Smooth muscle cell (in vitro differentiated cells): ENCODE results near the gene ZNF710. TPM values are rescaled to one million over a fixed set of nuclear protein-coding genes. Genes with fewer than 3 reads are reported as not detected.

Experiments
- DNase-seq: peaks from one replicate; lab custom pipeline; 2025; ENCODE audit not compliant: unreplicated experiment; lab: John Stamatoyannopoulos, UW
- H2AFZ ChIP-seq: fragments of 200-600 bp; sonication (generic); 2 replicates; pipeline ENCODE4 v1.6.0; 2016; ENCODE audit warnings: antibody characterized with exemption, low read depth, mild to moderate bottlenecking
- H3F3A ChIP-seq: fragments of 200-600 bp; sonication (generic); 2 replicates; pipeline ENCODE4 v1.6.0; 2017; ENCODE audit warnings: antibody characterized with exemption, low read depth
- H3K27ac ChIP-seq: fragments of 200-600 bp; sonication (generic); 2 replicates; pipeline ENCODE4 v1.5.1; 2016; ENCODE audit warnings: low read depth, mild to moderate bottlenecking
- H3K27me3 ChIP-seq: fragments of 200-600 bp; sonication (generic); 2 replicates; pipeline ENCODE4 v1.6.1; 2016; ENCODE audit warnings: low read depth, mild to moderate bottlenecking
- H3K36me3 ChIP-seq: fragments of 200-600 bp; sonication (generic); 2 replicates; pipeline ENCODE4 v1.5.1; 2016; ENCODE audit warnings: low read depth
- H3K4me1 ChIP-seq: fragments of 200-600 bp; sonication (generic); 2 replicates; pipeline ENCODE4 v1.5.1; 2016; ENCODE audit warnings: low read depth
- H3K4me2 ChIP-seq: fragments of 200-600 bp; sonication (generic); 2 replicates; pipeline ENCODE4 v1.6.0; 2016; ENCODE audit warnings: mild to moderate bottlenecking
- H3K4me3 ChIP-seq: fragments of 200-600 bp; sonication (generic); 2 replicates; pipeline ENCODE4 v1.5.1; 2016; ENCODE audit warnings: mild to moderate bottlenecking
- H3K79me2 ChIP-seq: fragments of 200-600 bp; sonication (generic); 2 replicates; pipeline ENCODE4 v1.6.0; 2016; ENCODE audit warnings: low read depth, mild to moderate bottlenecking
- H3K9ac ChIP-seq: fragments of 200-600 bp; sonication (generic); 2 replicates; pipeline ENCODE4 v1.6.0; 2016; ENCODE audit warnings: low read depth
- H3K9me3 ChIP-seq: fragments of 200-600 bp; sonication (generic); replicated peaks from 2 replicates; pipeline ENCODE4 v1.5.1; 2016; ENCODE audit warnings: low read depth
- H4K20me1 ChIP-seq: fragments of 200-600 bp; sonication (generic); 2 replicates; pipeline ENCODE4 v1.6.0; 2016; ENCODE audit warnings: low read depth
- CTCF ChIP-seq: fragments of 200-600 bp; sonication (generic); IDR thresholded peaks from 2 replicates; pipeline ENCODE4 v1.5.1; 2017; ENCODE audit warnings: borderline replicate concordance, mild to moderate bottlenecking, antibody characterized with exemption; ENCODE audit not compliant: insufficient read depth, poor library complexity, severe bottlenecking
- whole genome bisulfite sequencing: methylation state at CpG from one replicate; pipeline ENCODE4 v1.1.7; 2016; ENCODE audit warnings: low lambda C conversion rate; 5-methylcytosine and 5-hydroxymethylcytosine counted together
- polyA plus RNA-seq: library from polyadenylated mRNA; unstranded; fragments of >200 nt; fragmentation: Nextera tagmentation; extraction: Ambion mirVana; gene quantifications from 2 replicates; pipeline ENCODE4 v1.2.1, GENCODE V29; 2016
- total RNA-seq: library from RNA; depleted of rRNA; stranded (reverse); fragments of >200 nt; gene quantifications from 2 replicates; pipeline ENCODE4 v1.2.3, GENCODE V29; 2014

ZNF710 gene
- total and polyA plus RNA-seq, 2 experiments from 2014 or later, result 8.6 to 10.4 TPM

DNA sequence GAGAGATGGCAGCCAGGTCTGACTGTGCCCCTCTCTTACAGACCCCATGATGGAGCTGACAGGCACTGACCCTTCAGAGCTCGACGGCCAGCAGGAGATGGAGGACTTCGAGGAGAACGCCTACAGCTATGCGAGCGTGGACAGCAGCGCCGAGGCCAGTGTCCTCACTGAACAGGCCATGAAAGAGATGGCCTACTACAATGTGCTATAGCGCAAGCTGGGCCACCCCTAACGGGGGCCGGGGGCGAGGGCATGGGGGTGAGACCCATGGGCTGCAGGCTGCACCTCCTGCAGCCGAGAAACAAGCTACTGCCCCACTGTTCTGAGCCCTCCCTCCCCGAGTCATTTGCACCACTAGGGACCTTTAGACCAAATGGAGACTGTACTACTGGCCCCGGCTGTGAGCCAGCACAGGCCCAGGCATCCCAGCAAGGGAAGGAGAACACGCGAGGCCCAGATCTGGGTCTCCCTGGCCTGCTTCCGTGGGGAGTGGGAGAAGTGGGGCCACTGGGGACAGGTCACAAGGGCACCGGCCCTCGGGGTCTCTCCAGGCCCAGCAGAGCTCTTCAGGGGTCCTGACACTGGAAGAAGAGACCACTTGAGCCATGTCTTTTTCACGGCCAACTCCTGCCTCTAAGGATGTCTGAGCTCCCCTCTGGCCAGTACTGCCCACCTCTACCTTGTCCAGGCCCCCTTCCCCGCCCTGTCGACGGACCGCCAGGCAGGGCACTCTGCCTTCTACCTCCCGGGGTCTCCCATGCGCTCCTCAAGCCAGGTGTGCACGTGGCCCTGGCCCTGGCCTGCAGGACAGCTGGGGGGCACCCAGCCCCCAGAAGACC is 78.7 kb downstream of the ZNF710 start:
- no peak for TF ChIP-seq CTCF
- Histone ChIP-seq H3K79me2 (no peaks in the 10 kb centered on the region), H3K9me3 (no peaks in the 10 kb centered on the region), H3K4me3 (no peak overlapping the region), H3K27me3 (no peaks in the 10 kb centered on the region), H3K9ac (no peak overlapping the region), H3K36me3 (peaks cover 3% of the 10 kb centered on the region), H3F3A (no peaks in the 10 kb centered on the region), H3K4me2 (no peak overlapping the region), H3K4me1 (no peaks in the 10 kb centered on the region), H3K27ac (no peak overlapping the region), H4K20me1 (no peaks in the 10 kb centered on the region), H2AFZ (no peak overlapping the region)
- DNase-seq, result no peak
- WGBS, result 96% methylated on average over 25 of the region's 28 CpGs

DNA sequence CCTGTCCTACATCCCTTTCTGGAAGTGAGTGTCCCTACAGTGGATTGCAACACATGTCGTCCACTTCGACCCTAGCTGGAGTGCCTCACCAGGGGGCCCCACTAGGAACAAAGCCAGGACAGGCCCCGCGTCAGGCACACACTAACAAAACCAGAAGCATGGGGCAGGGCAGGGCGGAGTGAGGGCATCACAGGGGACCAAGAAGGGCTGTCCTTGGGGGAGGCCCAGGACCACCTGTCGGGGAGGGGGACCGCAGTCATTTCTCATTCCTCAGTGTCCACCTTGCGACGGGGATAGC is 79.3 kb downstream of the ZNF710 start:
- Histone ChIP-seq H3K9me3 (no peaks in the 10 kb centered on the region), H3F3A (no peaks in the 10 kb centered on the region), H3K4me2 (no peak overlapping the region), H4K20me1 (no peaks in the 10 kb centered on the region), H3K36me3 (peaks cover 3% of the 10 kb centered on the region), H2AFZ (no peak overlapping the region), H3K79me2 (no peaks in the 10 kb centered on the region), H3K9ac (no peak overlapping the region), H3K4me1 (no peaks in the 10 kb centered on the region), H3K27ac (no peak overlapping the region), H3K4me3 (no peak overlapping the region), H3K27me3 (no peaks in the 10 kb centered on the region)
- no peak for DNase-seq
- TF ChIP-seq CTCF, result no peak
- 90% methylated on average over 9 of the region's 9 CpGs for WGBS

- no peak overlapping the region for H3K27ac ChIP-seq
- H4K20me1 ChIP-seq, result no peaks in the 10 kb centered on the region
- TF ChIP-seq CTCF, result no peak
- 96% methylated on average over 11 of the region's 11 CpGs for whole genome bisulfite sequencing
- no peak overlapping the region for H3K9ac ChIP-seq
- no peaks in the 10 kb centered on the region for H3F3A ChIP-seq
- DNase-seq, result no peak
- H3K4me1 ChIP-seq, result no peaks in the 10 kb centered on the region
- H2AFZ ChIP-seq, result no peak overlapping the region
- H3K27me3 ChIP-seq, result no peaks in the 10 kb centered on the region
- H3K4me3 ChIP-seq, result no peak overlapping the region
- no peaks in the 10 kb centered on the region for H3K9me3 ChIP-seq
- H3K4me2 ChIP-seq, result no peak overlapping the region
- no peaks in the 10 kb centered on the region for H3K79me2 ChIP-seq
- peaks cover 3% of the 10 kb centered on the region for H3K36me3 ChIP-seq
These were observed 79.8 kb downstream of the ZNF710 start for GRCh38 chr15:90080818-90081393.
